AG04450 (cell line): Measurements from ENCODE around the gene EP400. TPM values are rescaled to one million over a fixed set of nuclear protein-coding genes. Genes with fewer than 3 reads are reported as not detected.

Source experiments
- CTCF ChIA-PET: fragments of 300-600, 350-600 bp; formaldehyde crosslinking; extraction: SDS; loops from one replicate; lab custom pipeline; 2022; ENCODE audit warnings: antibody characterized with exemption, inconsistent platforms; lab: Charles Lee
- POLR2A ChIA-PET: fragments of 350-600 bp; formaldehyde crosslinking; extraction: SDS; loops from one replicate; lab custom pipeline; 2021; ENCODE audit warnings: antibody characterized with exemption, inconsistent platforms; lab: Yijun Ruan, JAX
- DNase-seq: peaks from one replicate; pipeline ENCODE4 v3.0.0-alpha.2; 2011; ENCODE audit warnings: low read depth, low spot score
- H3K27ac ChIP-seq: one replicate; pipeline ENCODE4 v1.5.1; 2012; ENCODE audit warnings: low read depth, low read length, control low read depth
- H3K27me3 ChIP-seq: one replicate; pipeline ENCODE4 v1.6.0; 2012; ENCODE audit warnings: low read length; ENCODE audit not compliant: control insufficient read depth, insufficient read depth
- H3K4me3 ChIP-seq: 2 replicates; pipeline ENCODE4 v1.5.1; 2011; ENCODE audit warnings: mild to moderate bottlenecking, low read depth, low read length, control low read depth
- H3K9me3 ChIP-seq: 2 replicates; pipeline ENCODE4 v1.5.1; 2012; ENCODE audit warnings: low read length; ENCODE audit not compliant: control insufficient read depth, insufficient read depth
- CTCF ChIP-seq: IDR thresholded peaks from 2 replicates; pipeline ENCODE4 v1.5.1; 2011; ENCODE audit warnings: low read depth, low read length, control low read depth, inconsistent platforms
- polyA plus RNA-seq: library from polyadenylated mRNA; depleted of rRNA; stranded (reverse); fragments of >200 nt; gene quantifications from 2 replicates; pipeline ENCODE4 v1.2.3, GENCODE V29; 2011

The EP400 gene
- polyA plus RNA-seq, 1 experiment: 5.4 TPM

GRCh38 chr12:132114667-132115066 lies 164.9 kb downstream of the EP400 start:
- no peak for TF ChIP-seq CTCF
- no peak overlapping the region for H3K27ac ChIP-seq
- no peak overlapping the region for H3K4me3 ChIP-seq
- ChIA-PET CTCF (no interaction called here), POLR2A (no interaction called here)
- DNase-seq: no peak
- H3K9me3 ChIP-seq: peaks cover 9% of the 10 kb centered on the region; the same call in 1 of the 2 replicates
- no peaks in the 10 kb centered on the region for H3K27me3 ChIP-seq

GRCh38 chr12:132115500-132115899 lies 165.8 kb downstream of the EP400 start:
- no peak for TF ChIP-seq CTCF
- Histone ChIP-seq H3K27ac (no peak overlapping the region), H3K4me3 (no peak overlapping the region), H3K27me3 (no peaks in the 10 kb centered on the region), H3K9me3 (peaks cover 9% of the 10 kb centered on the region; the same call in 1 of the 2 replicates)
- ChIA-PET CTCF (no interaction called here), POLR2A (no interaction called here)
- no peak for DNase-seq

GRCh38 chr12:132116709-132117557 lies 167.2 kb downstream of the EP400 start:
- POLR2A ChIA-PET: no interaction called here
- Histone ChIP-seq H3K9me3 (peaks cover 9% of the 10 kb centered on the region; the same call in 1 of the 2 replicates), H3K27me3 (no peaks in the 10 kb centered on the region), H3K4me3 (no peak overlapping the region), H3K27ac (no peak overlapping the region)
- DNase-seq: no peak
- CTCF ChIA-PET: no interaction called here
- TF ChIP-seq CTCF: no peak

- no peak overlapping the region for H3K27ac ChIP-seq
- CTCF ChIA-PET: no interaction called here
- no peak for DNase-seq
- no peaks in the 10 kb centered on the region for H3K27me3 ChIP-seq
- TF ChIP-seq CTCF: no peak
- H3K9me3 ChIP-seq: peaks cover 9% of the 10 kb centered on the region; the same call in 1 of the 2 replicates
- POLR2A ChIA-PET: no interaction called here
- H3K4me3 ChIP-seq: no peak overlapping the region
Observed at GRCh38 chr12:132117558-132117875, 167.8 kb downstream of the EP400 start.

- CTCF ChIA-PET: no interaction called here
- Histone ChIP-seq H3K27ac (no peak overlapping the region), H3K4me3 (no peak overlapping the region), H3K27me3 (no peaks in the 10 kb centered on the region), H3K9me3 (peaks cover 9% of the 10 kb centered on the region; the same call in 1 of the 2 replicates)
- POLR2A ChIA-PET: no interaction called here
- no peak for TF ChIP-seq CTCF
- no peak for DNase-seq
Observed at GRCh38 chr12:132118876-132119275, 169.1 kb downstream of the EP400 start.
